Measurements from ENCODE around the gene RPRD2.

Gene RPRD2

DNA sequence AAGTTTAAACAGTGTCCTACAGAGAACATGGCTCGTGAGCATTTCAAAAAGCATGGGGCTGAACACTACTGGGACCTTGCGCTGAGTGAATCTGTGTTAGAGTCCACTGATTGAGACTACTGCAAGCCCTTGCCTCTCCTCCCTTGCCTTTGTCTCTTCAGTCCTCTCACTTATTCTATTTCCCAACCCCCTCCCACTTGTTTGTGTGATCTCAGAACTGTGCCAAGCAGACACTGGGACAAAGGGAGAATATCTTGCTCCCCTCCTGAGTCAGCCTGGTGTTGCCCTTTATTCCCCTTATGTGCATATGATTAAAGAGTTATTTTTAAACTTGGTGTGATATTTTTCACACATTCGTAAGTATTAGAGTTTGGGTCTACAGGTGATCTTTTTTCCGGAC is 11.1 kb upstream of the RPRD2 start:
- no peak overlapping the region for H3K4me3 ChIP-seq (ENCODE audit: low read depth, low read length)
- TF ChIP-seq, protein P1, sequence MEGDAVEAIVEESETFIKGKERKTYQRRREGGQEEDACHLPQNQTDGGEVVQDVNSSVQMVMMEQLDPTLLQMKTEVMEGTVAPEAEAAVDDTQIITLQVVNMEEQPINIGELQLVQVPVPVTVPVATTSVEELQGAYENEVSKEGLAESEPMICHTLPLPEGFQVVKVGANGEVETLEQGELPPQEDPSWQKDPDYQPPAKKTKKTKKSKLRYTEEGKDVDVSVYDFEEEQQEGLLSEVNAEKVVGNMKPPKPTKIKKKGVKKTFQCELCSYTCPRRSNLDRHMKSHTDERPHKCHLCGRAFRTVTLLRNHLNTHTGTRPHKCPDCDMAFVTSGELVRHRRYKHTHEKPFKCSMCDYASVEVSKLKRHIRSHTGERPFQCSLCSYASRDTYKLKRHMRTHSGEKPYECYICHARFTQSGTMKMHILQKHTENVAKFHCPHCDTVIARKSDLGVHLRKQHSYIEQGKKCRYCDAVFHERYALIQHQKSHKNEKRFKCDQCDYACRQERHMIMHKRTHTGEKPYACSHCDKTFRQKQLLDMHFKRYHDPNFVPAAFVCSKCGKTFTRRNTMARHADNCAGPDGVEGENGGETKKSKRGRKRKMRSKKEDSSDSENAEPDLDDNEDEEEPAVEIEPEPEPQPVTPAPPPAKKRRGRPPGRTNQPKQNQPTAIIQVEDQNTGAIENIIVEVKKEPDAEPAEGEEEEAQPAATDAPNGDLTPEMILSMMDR (IDR thresholded peaks at IDR 0.05; ENCODE audit: borderline replicate concordance, insufficient read depth, low read depth, low read length), result no peak

DNA sequence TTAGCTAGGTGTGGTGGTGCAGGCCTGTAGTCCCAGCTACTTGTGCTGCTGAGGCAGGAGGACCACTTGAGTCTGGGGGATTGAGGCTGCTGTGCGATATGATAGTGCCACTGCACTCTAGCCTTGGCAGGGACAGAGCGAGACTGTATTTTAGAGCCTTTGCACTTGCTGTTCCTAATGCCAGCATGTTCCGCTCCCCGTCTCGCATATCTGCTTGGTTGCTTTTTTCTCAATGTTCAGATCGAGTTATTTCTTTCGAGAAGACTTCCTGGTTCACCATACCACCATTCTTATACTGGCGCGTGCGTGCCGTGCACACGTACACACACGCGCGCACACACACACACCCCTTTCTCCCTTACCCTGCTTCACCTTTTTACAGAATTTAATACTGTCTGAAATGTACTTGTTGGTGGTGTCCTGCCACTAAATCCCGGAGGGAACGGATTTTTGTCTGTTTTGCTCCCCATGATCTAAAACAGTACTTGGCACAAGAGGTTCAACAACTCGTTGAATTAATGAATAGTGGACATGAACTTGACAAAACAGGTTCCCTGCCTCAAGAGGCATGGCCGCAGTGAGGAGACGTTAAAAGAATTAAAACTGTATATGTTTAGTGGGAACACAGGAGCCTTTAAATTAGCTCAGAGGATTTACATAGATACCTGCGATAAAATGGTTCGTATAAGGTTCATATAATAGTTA is 1.1 kb upstream of the RPRD2 start:
- TF ChIP-seq, protein P1 (IDR thresholded peaks at IDR 0.05; ENCODE audit: borderline replicate concordance, insufficient read depth, low read depth, low read length), result no peak
- H3K4me3 ChIP-seq (ENCODE audit: low read depth, low read length), result peak overlapping the region; percentile 67

DNA sequence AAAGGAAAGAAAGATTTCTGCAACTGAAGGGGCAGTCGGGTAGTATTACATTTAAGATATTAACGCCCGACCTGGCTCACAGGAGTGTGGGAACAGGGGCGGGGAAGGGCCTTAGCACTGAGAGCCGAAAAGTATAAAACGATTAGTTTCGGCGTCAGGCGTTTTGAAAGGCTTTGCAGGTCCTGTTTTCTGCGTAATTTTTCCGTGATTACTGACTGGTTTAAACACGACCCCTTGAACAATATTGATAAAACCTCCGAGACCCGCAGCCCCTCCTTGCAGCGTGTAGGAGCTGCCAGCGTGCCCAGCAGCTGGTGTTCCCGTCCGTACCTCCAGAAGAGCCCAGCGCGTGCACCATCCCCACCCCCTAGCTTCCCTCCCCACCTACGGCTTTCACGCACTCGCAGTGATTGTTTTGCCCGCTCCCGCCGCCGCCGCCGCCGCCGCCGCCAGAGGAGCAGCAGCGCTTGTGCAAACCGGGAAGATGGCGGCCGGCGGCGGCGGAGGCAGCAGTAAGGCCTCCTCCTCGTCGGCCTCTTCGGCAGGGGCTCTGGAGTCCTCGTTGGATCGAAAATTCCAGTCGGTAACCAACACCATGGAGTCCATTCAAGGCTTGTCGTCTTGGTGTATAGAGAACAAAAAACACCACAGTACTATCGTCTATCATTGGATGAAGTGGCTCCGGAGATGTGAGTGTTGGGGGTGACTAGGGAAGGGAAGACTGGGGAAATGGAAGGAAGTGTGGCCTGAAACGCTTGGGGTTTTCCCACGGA is 470 bp downstream of the RPRD2 start:
- H3K4me3 ChIP-seq (ENCODE audit: low read depth, low read length), result peak overlapping the region; percentile 55
- TF ChIP-seq, protein P1 (IDR thresholded peaks at IDR 0.05; ENCODE audit: borderline replicate concordance, insufficient read depth, low read depth, low read length), result no peak

DNA sequence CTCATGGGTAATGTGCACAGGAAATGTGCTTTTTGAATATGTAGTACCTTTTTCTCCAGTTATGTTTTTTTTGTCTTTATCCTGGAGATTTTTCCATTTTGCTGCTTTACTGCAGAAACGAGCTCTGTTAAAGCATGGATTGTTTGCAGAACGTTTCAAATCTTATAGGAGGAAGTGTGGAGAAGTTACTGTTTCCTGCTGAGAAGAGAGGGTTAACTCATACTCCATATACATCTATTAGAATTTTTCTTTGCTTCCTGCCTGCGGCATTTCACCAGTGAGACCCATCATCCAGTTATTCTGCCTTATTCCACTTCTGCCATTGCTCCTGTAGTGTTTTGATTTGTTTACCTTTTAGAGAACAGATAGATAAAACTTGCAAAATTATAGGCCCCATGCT is 2.0 kb downstream of the RPRD2 start:
- H3K4me3 ChIP-seq (ENCODE audit: low read depth, low read length), result peak overlapping the region; percentile 55
- TF ChIP-seq, protein P1 (IDR thresholded peaks at IDR 0.05; ENCODE audit: borderline replicate concordance, insufficient read depth, low read depth, low read length), result no peak

DNA sequence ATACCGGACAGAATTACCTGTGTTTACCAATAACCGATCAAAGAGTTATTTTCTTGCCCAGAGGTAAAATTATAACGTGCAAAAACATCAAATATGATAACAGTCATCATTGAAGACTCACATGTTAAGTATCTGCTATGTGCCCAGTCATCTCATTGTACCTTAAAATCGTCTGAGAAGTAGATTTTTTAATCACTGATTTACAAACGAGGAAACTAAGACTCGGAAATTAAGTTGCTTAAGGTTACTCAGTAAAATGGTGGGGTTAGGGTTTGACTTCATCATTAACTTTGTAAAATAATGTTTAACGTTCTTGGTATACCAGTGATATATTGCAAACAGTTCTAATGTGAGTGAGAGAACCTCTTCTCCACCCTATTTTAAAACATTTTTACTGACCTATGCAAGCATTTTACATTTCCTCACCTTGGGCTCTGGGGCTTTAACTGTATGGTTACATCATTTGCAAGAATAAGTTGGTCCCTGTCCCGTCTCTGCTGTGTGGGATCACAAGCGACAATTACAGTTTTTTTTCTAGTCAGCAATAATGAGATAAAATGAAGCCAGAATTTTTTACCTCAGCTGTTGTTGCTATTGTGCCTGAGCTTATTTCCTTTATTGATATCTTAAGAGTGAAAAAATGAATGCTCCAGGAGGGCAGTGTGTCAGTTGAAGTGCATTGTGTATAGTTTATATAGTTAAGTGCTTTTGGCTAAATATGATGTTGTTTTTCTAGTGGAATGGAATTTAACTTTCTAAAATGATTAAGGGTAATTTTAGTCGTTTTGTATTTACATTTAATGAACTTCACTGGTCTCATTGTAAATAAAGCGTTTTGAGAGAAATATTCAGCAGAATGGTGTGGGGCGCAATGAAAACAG is 2.7 kb downstream of the RPRD2 start:
- TF ChIP-seq, protein P1 (IDR thresholded peaks at IDR 0.05; ENCODE audit: borderline replicate concordance, insufficient read depth, low read depth, low read length), result no peak
- H3K4me3 ChIP-seq (ENCODE audit: low read depth, low read length), result peak overlapping the region; percentile 55

DNA sequence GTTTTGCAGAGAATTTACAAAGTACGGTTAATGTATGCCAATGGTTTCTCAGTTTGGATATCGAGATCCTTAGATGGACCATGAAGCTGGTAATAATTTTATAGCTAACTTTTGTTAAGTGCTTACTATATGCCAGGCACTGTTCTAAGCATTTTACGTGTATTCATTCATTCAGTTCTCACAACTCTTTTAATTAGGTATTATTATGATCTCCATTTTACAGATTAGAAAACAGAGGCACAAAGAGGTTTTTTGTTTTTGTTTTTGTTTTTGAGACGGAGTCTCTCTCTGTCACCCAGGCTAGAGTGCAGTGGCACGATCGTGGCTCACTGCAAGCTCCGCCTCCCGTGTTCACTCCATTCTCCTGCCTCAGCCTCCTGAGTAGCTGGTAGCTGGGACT is 7.2 kb downstream of the RPRD2 start:
- TF ChIP-seq, protein P1 (IDR thresholded peaks at IDR 0.05; ENCODE audit: borderline replicate concordance, insufficient read depth, low read depth, low read length), result no peak
- no peak overlapping the region for H3K4me3 ChIP-seq (ENCODE audit: low read depth, low read length)

All from GM12875 (cell line).